ENCODE data around the gene SEMA6B. TPM values are rescaled to one million over a fixed set of nuclear protein-coding genes. Genes with fewer than 3 reads are reported as not detected.

The SEMA6B gene
- total and polyA plus RNA-seq, 2 experiments from 2014 or later = 0.50 to 3.2 TPM

- H3K36me3 ChIP-seq (replicated peaks; ENCODE audit: insufficient read depth, low read depth) = no peaks in the 10 kb centered on the region
These were observed 60.8 kb downstream of the SEMA6B start for GRCh38 chr19:4498694-4499093.

GRCh38 chr19:4497770-4498389, 61.6 kb downstream of the SEMA6B start:
- Histone ChIP-seq H3K36me3 (replicated peaks; ENCODE audit: insufficient read depth, low read depth) (no peaks in the 10 kb centered on the region), H3K27me3 (no peaks in the 10 kb centered on the region), H3K79me2 (no peaks in the 10 kb centered on the region), H3K27ac (no peak overlapping the region), H3K4me1 (ENCODE audit: insufficient read depth) (no peaks in the 10 kb centered on the region), H4K20me1 (ENCODE audit: insufficient read depth, poor library complexity, severe bottlenecking) (no peaks in the 10 kb centered on the region), H3K9me2 (replicated peaks; ENCODE audit: insufficient read depth) (no peaks in the 10 kb centered on the region), H3K4me2 (no peak overlapping the region), H2AFZ (no peak overlapping the region), H3K4me3 (no peak overlapping the region), H3K9me3 (ENCODE audit: low read depth) (no peaks in the 10 kb centered on the region)
- DNase-seq (ENCODE audit: low spot score) = no peak
- WGBS (ENCODE audit: low lambda C conversion rate, missing lambda C conversion rate) = 93% methylated on average over 24 of the region's 25 CpGs
- TF ChIP-seq EZH2phosphoT487 (IDR thresholded peaks at IDR 0.05; ENCODE audit: low read depth, severe bottlenecking, unreplicated experiment) (no peak), EZH2 (IDR thresholded peaks at IDR 0.05; ENCODE audit: borderline replicate concordance) (no peak), CTCF (IDR thresholded peaks at IDR 0.05; ENCODE audit: poor library complexity) (no peak)

More at GRCh38 chr19:4498694-4499093, 60.8 kb downstream of the SEMA6B start:
- Histone ChIP-seq H2AFZ (no peak overlapping the region), H4K20me1 (ENCODE audit: insufficient read depth, poor library complexity, severe bottlenecking) (no peaks in the 10 kb centered on the region), H3K4me3 (no peak overlapping the region), H3K9me3 (ENCODE audit: low read depth) (no peaks in the 10 kb centered on the region), H3K4me2 (no peak overlapping the region), H3K27me3 (no peaks in the 10 kb centered on the region), H3K27ac (no peak overlapping the region), H3K4me1 (ENCODE audit: insufficient read depth) (no peaks in the 10 kb centered on the region), H3K79me2 (no peaks in the 10 kb centered on the region), H3K9me2 (replicated peaks; ENCODE audit: insufficient read depth) (no peaks in the 10 kb centered on the region)
- WGBS (ENCODE audit: low lambda C conversion rate, missing lambda C conversion rate) = 98% methylated on average over 12 of the region's 12 CpGs
- TF ChIP-seq EZH2phosphoT487 (IDR thresholded peaks at IDR 0.05; ENCODE audit: low read depth, severe bottlenecking, unreplicated experiment) (no peak), CTCF (IDR thresholded peaks at IDR 0.05; ENCODE audit: poor library complexity) (no peak), EZH2 (IDR thresholded peaks at IDR 0.05; ENCODE audit: borderline replicate concordance) (no peak)
- DNase-seq (ENCODE audit: low spot score) = no peak

GRCh38 chr19:4496304-4496703, 63.2 kb downstream of the SEMA6B start:
- Histone ChIP-seq H3K36me3 (replicated peaks; ENCODE audit: insufficient read depth, low read depth) (no peaks in the 10 kb centered on the region), H3K4me2 (no peak overlapping the region), H3K9me3 (ENCODE audit: low read depth) (no peaks in the 10 kb centered on the region), H3K27me3 (no peaks in the 10 kb centered on the region), H3K79me2 (no peaks in the 10 kb centered on the region), H2AFZ (no peak overlapping the region), H3K9me2 (replicated peaks; ENCODE audit: insufficient read depth) (no peaks in the 10 kb centered on the region), H3K27ac (no peak overlapping the region), H3K4me3 (no peak overlapping the region), H3K4me1 (ENCODE audit: insufficient read depth) (no peaks in the 10 kb centered on the region), H4K20me1 (ENCODE audit: insufficient read depth, poor library complexity, severe bottlenecking) (no peaks in the 10 kb centered on the region)
- DNase-seq (ENCODE audit: low spot score) = no peak
- TF ChIP-seq EZH2phosphoT487 (IDR thresholded peaks at IDR 0.05; ENCODE audit: low read depth, severe bottlenecking, unreplicated experiment) = no peak
- no peak for TF ChIP-seq CTCF (IDR thresholded peaks at IDR 0.05; ENCODE audit: poor library complexity)
- TF ChIP-seq EZH2 (IDR thresholded peaks at IDR 0.05; ENCODE audit: borderline replicate concordance) = no peak
- 98% methylated on average over 16 of the region's 18 CpGs for WGBS (ENCODE audit: low lambda C conversion rate, missing lambda C conversion rate)

Data from hepatocyte (in vitro differentiated cells).